Measurements from ENCODE around the gene PRR36.

DNA sequence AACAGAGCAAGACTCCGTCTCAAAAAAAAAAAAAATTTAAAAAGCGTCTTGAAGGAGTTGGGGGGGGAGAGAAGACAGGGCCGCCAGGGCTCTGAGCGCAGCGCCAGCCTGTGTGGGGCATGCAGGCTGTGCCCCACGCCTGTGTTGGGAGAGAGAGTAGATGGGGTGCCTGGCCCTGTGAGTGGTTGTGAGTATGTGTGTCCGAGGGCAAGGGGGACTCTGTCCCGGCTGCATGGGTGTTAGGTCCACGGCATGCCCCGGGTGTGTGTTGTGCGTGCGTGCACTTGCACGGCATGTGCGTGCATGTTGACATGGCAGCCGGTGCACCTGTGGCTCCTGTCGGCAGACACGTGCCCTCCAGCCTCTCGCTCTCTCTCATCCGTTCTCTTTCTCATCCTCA, 32.9 kb upstream of the PRR36 start:
- TF ChIP-seq, protein P1, sequence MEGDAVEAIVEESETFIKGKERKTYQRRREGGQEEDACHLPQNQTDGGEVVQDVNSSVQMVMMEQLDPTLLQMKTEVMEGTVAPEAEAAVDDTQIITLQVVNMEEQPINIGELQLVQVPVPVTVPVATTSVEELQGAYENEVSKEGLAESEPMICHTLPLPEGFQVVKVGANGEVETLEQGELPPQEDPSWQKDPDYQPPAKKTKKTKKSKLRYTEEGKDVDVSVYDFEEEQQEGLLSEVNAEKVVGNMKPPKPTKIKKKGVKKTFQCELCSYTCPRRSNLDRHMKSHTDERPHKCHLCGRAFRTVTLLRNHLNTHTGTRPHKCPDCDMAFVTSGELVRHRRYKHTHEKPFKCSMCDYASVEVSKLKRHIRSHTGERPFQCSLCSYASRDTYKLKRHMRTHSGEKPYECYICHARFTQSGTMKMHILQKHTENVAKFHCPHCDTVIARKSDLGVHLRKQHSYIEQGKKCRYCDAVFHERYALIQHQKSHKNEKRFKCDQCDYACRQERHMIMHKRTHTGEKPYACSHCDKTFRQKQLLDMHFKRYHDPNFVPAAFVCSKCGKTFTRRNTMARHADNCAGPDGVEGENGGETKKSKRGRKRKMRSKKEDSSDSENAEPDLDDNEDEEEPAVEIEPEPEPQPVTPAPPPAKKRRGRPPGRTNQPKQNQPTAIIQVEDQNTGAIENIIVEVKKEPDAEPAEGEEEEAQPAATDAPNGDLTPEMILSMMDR (IDR thresholded peaks at IDR 0.05) = no peak
- TF ChIP-seq POLR2A (IDR thresholded peaks at IDR 0.05) = no peak

Measured in thyroid gland (tissue), 4 donors.